Upper lobe of left lung (tissue), 6 donors: Measurements from ENCODE around the gene MED12. TPM values are rescaled to one million over a fixed set of nuclear protein-coding genes. Genes with fewer than 3 reads are reported as not detected.

ENCODE experiments used
- ATAC-seq, 2 donors: fragments of 200-7000 bp; cut with Tn5 transposase; one replicate each; pipeline ENCODE4 v1.9.1; 2022; ENCODE audit warnings: mild to moderate bottlenecking in 2 of 2, moderate library complexity in 2 of 2; ENCODE audit not compliant: low FRiP score in 2 of 2
- DNase-seq, 2 donors: peaks; one replicate each; pipeline ENCODE4 v3.0.0-alpha.2; 2019 to 2020
- H3K27ac ChIP-seq, 4 donors: fragments of 200-600 bp; sonication (generic); one replicate each; pipeline ENCODE4 v1.5.1; 2016 to 2019
- H3K27me3 ChIP-seq, 4 donors: fragments of 200-600 bp; sonication (generic); one replicate each; pipeline ENCODE4 v1.5.1; 2017 to 2019
- H3K36me3 ChIP-seq, 4 donors: fragments of 200-600 bp; sonication (generic); one replicate each; pipeline ENCODE4 v1.5.1; 2016 to 2019
- H3K4me1 ChIP-seq, 4 donors: fragments of 200-600 bp; sonication (generic); one replicate each; pipeline ENCODE4 v1.5.1; 2018 to 2019
- H3K4me3 ChIP-seq, 4 donors: fragments of 200-600 bp; sonication (generic); one replicate each; pipeline ENCODE4 v1.5.1; 2017 to 2019; ENCODE audit warnings: mild to moderate bottlenecking in 2 of 4, moderate library complexity in 1 of 4
- H3K9me3 ChIP-seq, 4 donors: fragments of 200-600 bp; sonication (generic); one replicate each; pipeline ENCODE4 v1.5.1; 2018 to 2019
- CTCF ChIP-seq, 6 experiments: fragments of 450-650 bp in 4 of 6; fragments of 200-600 bp in 2 of 6; sonication (generic) in 2 of 6; IDR thresholded peaks; one replicate each; pipeline ENCODE4 v1.5.1; 2016 to 2019; ENCODE audit warnings: antibody characterized with exemption in 6 of 6
- EP300 ChIP-seq, 4 donors: sonication (generic); formaldehyde crosslinking; IDR thresholded peaks; one replicate each; pipeline ENCODE4 v1.5.1; 2017; ENCODE audit warnings: antibody characterized with exemption in 4 of 4, control low read depth in 2 of 4
- POLR2A ChIP-seq, 4 donors: fragments of 450-650 bp; IDR thresholded peaks; one replicate each; pipeline ENCODE4 v1.5.1; 2016 to 2017; ENCODE audit warnings: antibody characterized with exemption in 4 of 4, mild to moderate bottlenecking in 2 of 4
- POLR2AphosphoS5 ChIP-seq, 2 donors: sonication (generic); formaldehyde crosslinking; IDR thresholded peaks; one replicate each; pipeline ENCODE4 v1.5.1; 2017; ENCODE audit warnings: antibody characterized with exemption in 2 of 2
- WGBS, 2 donors: methylation state at CpG; one replicate each; pipeline ENCODE4 v1.1.5; 2017 to 2018; 5-methylcytosine and 5-hydroxymethylcytosine counted together
- total RNA-seq, 6 donors: library from RNA; depleted of rRNA in 4 of 6; stranded (reverse); fragments of >200 nt in 4 of 6; gene quantifications; one replicate each; pipeline versions ENCODE4 v1.1.0 to v1.2.1, GENCODE V29; 2016 to 2021
- donor health status: DM: no; HTN: no; CAD: no; lungs with moderate emphysema.
- donor health status: DM: no; HTN: yes; CAD: no; lungs with severe emphysema.

MED12 gene
- total RNA-seq, 6 donors from 2014 or later: 21.7 to 188 (median 42.2) TPM

GRCh38 chrX:71169586-71169985, 51.2 kb downstream of the MED12 start:
- H3K9me3 ChIP-seq: no peaks in the 10 kb centered on the region
- H3K27ac ChIP-seq: no peak overlapping the region
- DNase-seq: peak in 1 of 2 donors; percentile 42
- H3K36me3 ChIP-seq: no peaks in the 10 kb centered on the region
- no peaks in the 10 kb centered on the region for H3K4me1 ChIP-seq
- no peaks in the 10 kb centered on the region for H3K27me3 ChIP-seq
- WGBS, 2 donors: 90 to 100% methylated on average over 2 to 22 of the region's 22 CpGs
- no peak overlapping the region for H3K4me3 ChIP-seq
- no peak for TF ChIP-seq POLR2AphosphoS5 (IDR thresholded peaks at IDR 0.05)
- TF ChIP-seq EP300 (IDR thresholded peaks at IDR 0.05): no peak
- TF ChIP-seq CTCF (IDR thresholded peaks at IDR 0.05): no peak
- TF ChIP-seq POLR2A (IDR thresholded peaks at IDR 0.05): no peak
- ATAC-seq: no peak

GRCh38 chrX:71170660-71171059, 52.3 kb downstream of the MED12 start:
- no peaks in the 10 kb centered on the region for H3K36me3 ChIP-seq
- WGBS, 2 donors: 64 to 79% methylated on average over 4 to 5 of the region's 5 CpGs
- ATAC-seq: no peak

GRCh38 chrX:71171110-71171801, 52.9 kb downstream of the MED12 start:
- ATAC-seq (no peak), DNase-seq (no peak)
- TF ChIP-seq EP300 (IDR thresholded peaks at IDR 0.05) (no peak), CTCF (IDR thresholded peaks at IDR 0.05) (no peak), POLR2A (IDR thresholded peaks at IDR 0.05) (no peak), POLR2AphosphoS5 (IDR thresholded peaks at IDR 0.05) (no peak)
- no peak overlapping the region for H3K4me3 ChIP-seq
- no peaks in the 10 kb centered on the region for H3K27me3 ChIP-seq
- H3K4me1 ChIP-seq: no peaks in the 10 kb centered on the region
- H3K36me3 ChIP-seq: no peaks in the 10 kb centered on the region
- 40 to 58% methylated on average over 6 to 12 of the region's 12 CpGs for WGBS, 2 donors
- no peaks in the 10 kb centered on the region for H3K9me3 ChIP-seq
- H3K27ac ChIP-seq: no peak overlapping the region

More at GRCh38 chrX:71170660-71171059, 52.3 kb downstream of the MED12 start:
- Histone ChIP-seq H3K4me1 (no peaks in the 10 kb centered on the region), H3K27me3 (no peaks in the 10 kb centered on the region), H3K27ac (no peak overlapping the region), H3K9me3 (no peaks in the 10 kb centered on the region), H3K4me3 (no peak overlapping the region)
- no peak for TF ChIP-seq EP300 (IDR thresholded peaks at IDR 0.05)
- TF ChIP-seq POLR2AphosphoS5 (IDR thresholded peaks at IDR 0.05): no peak
- TF ChIP-seq CTCF (IDR thresholded peaks at IDR 0.05): no peak
- no peak for TF ChIP-seq POLR2A (IDR thresholded peaks at IDR 0.05)
- DNase-seq: no peak

- H3K27me3 ChIP-seq: no peaks in the 10 kb centered on the region
- WGBS, 2 donors: 57 to 66% methylated on average over 2 of the region's 2 CpGs
- no peak overlapping the region for H3K27ac ChIP-seq
- ATAC-seq (no peak), DNase-seq (no peak)
- no peak overlapping the region for H3K4me3 ChIP-seq
- no peaks in the 10 kb centered on the region for H3K36me3 ChIP-seq
- no peaks in the 10 kb centered on the region for H3K9me3 ChIP-seq
- no peaks in the 10 kb centered on the region for H3K4me1 ChIP-seq
- TF ChIP-seq POLR2A (IDR thresholded peaks at IDR 0.05) (no peak), CTCF (IDR thresholded peaks at IDR 0.05) (no peak)
Observed at GRCh38 chrX:71173440-71173839, 55.0 kb downstream of the MED12 start.

- H3K9me3 ChIP-seq: no peaks in the 10 kb centered on the region
- TF ChIP-seq POLR2A (IDR thresholded peaks at IDR 0.05): no peak
- no peak for TF ChIP-seq EP300 (IDR thresholded peaks at IDR 0.05)
- no peak for TF ChIP-seq POLR2AphosphoS5 (IDR thresholded peaks at IDR 0.05)
- no peak for TF ChIP-seq CTCF (IDR thresholded peaks at IDR 0.05)
- no peak for ATAC-seq
- no peak for DNase-seq
- H3K27me3 ChIP-seq: no peaks in the 10 kb centered on the region
- H3K27ac ChIP-seq: no peak overlapping the region
- no peaks in the 10 kb centered on the region for H3K36me3 ChIP-seq
- WGBS, 2 donors: 86 to 100% methylated on average over 1 of the region's 1 CpG
- H3K4me3 ChIP-seq: no peak overlapping the region
- no peaks in the 10 kb centered on the region for H3K4me1 ChIP-seq
Observed at GRCh38 chrX:71174795-71175194, 56.4 kb downstream of the MED12 start.
